Thymus (tissue), 14 donors: Measurements from ENCODE around the gene SPANXN2. TPM values are rescaled to one million over a fixed set of nuclear protein-coding genes. Genes with fewer than 3 reads are reported as not detected.
"Not testable (repeated sequence)": the region's sequence is repeated elsewhere in the genome, so short reads cannot be mapped to it uniquely, and the experiment has no call there.

Experiments used
- DNase-seq, 9 donors: peaks; one replicate each; pipeline ENCODE4 v3.0.0-alpha.2; 2013; ENCODE audit warnings: low spot score in 9 of 9, low read depth in 6 of 9, missing footprints in 1 of 9
- H3K27ac ChIP-seq, 2 donors: one replicate each; pipeline ENCODE4 v1.5.1; 2013; ENCODE audit warnings: control low read depth in 1 of 2, low read depth in 1 of 2, low read length in 1 of 2, mild to moderate bottlenecking in 1 of 2, moderate library complexity in 1 of 2
- H3K27me3 ChIP-seq, 2 donors: one replicate each; pipeline ENCODE4 v1.5.1; 2013; ENCODE audit warnings: low read length in 1 of 2; ENCODE audit not compliant: control insufficient read depth in 2 of 2, insufficient read depth in 1 of 2
- H3K36me3 ChIP-seq, 2 donors: one replicate each; pipeline ENCODE4 v1.5.1; 2013; ENCODE audit warnings: low read length in 1 of 2, mild to moderate bottlenecking in 1 of 2, moderate library complexity in 1 of 2; ENCODE audit not compliant: control insufficient read depth in 2 of 2, insufficient read depth in 2 of 2
- H3K4me1 ChIP-seq, 2 donors: one replicate each; pipeline ENCODE4 v1.5.1; 2013; ENCODE audit warnings: low read length in 2 of 2; ENCODE audit not compliant: control insufficient read depth in 2 of 2, insufficient read depth in 2 of 2
- H3K4me3 ChIP-seq, 2 donors: one replicate each; pipeline ENCODE4 v1.5.1; 2013; ENCODE audit warnings: low read length in 2 of 2, control low read depth in 1 of 2, mild to moderate bottlenecking in 1 of 2
- H3K9me3 ChIP-seq, 2 donors: one replicate each; pipeline ENCODE4 v1.5.1; 2013; ENCODE audit warnings: low read length in 1 of 2, mild to moderate bottlenecking in 1 of 2; ENCODE audit not compliant: control insufficient read depth in 2 of 2, insufficient read depth in 1 of 2
- WGBS: extraction: QIAGEN DNeasy Blood & Tissue Kit; methylation state at CpG from one replicate; pipeline ENCODE4 v1.1.7; 2013; 5-methylcytosine and 5-hydroxymethylcytosine counted together
- long read RNA-seq, 10 donors: transcript quantifications; one replicate each; lab custom pipeline, GENCODE V29; 2026
- polyA plus RNA-seq: library from polyadenylated mRNA; stranded (reverse); fragments of 200-250 nt; gene quantifications from one replicate; pipeline ENCODE4 v1.2.3, GENCODE V29; 2013
- total RNA-seq: library from RNA; stranded (reverse); fragments of 120-200 nt; gene quantifications from one replicate; pipeline ENCODE4 v1.2.4, GENCODE V29; 2013
- donor health status: healthy.

Gene SPANXN2
- total RNA-seq: not detected
- polyA plus RNA-seq: not detected
- long read RNA-seq, donor 1: 0 reads
- long read RNA-seq, donor 2: 0 reads
- long read RNA-seq, donor 3: 0 reads
- long read RNA-seq, donor 4: 0 reads
- long read RNA-seq, donor 5: 0 reads
- long read RNA-seq, donor 6: 0 reads
- long read RNA-seq, donor 7: 0 reads
- long read RNA-seq, donor 8: 0 reads
- long read RNA-seq, donor 9: 0 reads
- long read RNA-seq, donor 10: 0 reads

- H3K4me1 ChIP-seq, H3K4me3 ChIP-seq, H3K27ac ChIP-seq, H3K27me3 ChIP-seq, DNase-seq, H3K36me3 ChIP-seq, H3K9me3 ChIP-seq: not testable (repeated sequence)
- WGBS: 69% methylated on average over 2 of the region's 2 CpGs
Observed at GRCh38 chrX:143720652-143721051, at the start of gene SPANXN2. Gene SPANXN2 (minus strand): TSS chrX:143720752. CDS start chrX:143720668, 84 bp downstream.

GRCh38 chrX:143768976-143769375 is 48.4 kb upstream of the SPANXN2 start:
- Histone ChIP-seq H3K4me3 (no peak overlapping the region), H3K27ac (no peak overlapping the region), H3K4me1 (no peaks in the 10 kb centered on the region), H3K27me3 (no peaks in the 10 kb centered on the region), H3K36me3 (no peaks in the 10 kb centered on the region), H3K9me3 (peaks cover 0 to 8% of the 10 kb centered on the region in 2 donors)
- DNase-seq: no peak
- WGBS: 90% methylated on average over 3 of the region's 3 CpGs

- H3K27me3 ChIP-seq, DNase-seq, H3K36me3 ChIP-seq, H3K4me3 ChIP-seq, H3K27ac ChIP-seq, H3K4me1 ChIP-seq, H3K9me3 ChIP-seq: not testable (repeated sequence)
- 95% methylated on average over 10 of the region's 12 CpGs for WGBS
Observed at GRCh38 chrX:143767789-143768188, 47.2 kb upstream of the SPANXN2 start.

- H3K4me3 ChIP-seq: no peak overlapping the region
- no peaks in the 10 kb centered on the region for H3K27me3 ChIP-seq
- H3K9me3 ChIP-seq: peaks cover 1 to 20% of the 10 kb centered on the region in 2 donors
- 97% methylated on average over 7 of the region's 7 CpGs for WGBS
- H3K36me3 ChIP-seq: no peaks in the 10 kb centered on the region
- no peak overlapping the region for H3K27ac ChIP-seq
- no peak for DNase-seq
- H3K4me1 ChIP-seq: no peaks in the 10 kb centered on the region
Observed at GRCh38 chrX:143757887-143758286, 37.3 kb upstream of the SPANXN2 start.

- peaks cover 1 to 20% of the 10 kb centered on the region in 2 donors for H3K9me3 ChIP-seq
- no peaks in the 10 kb centered on the region for H3K27me3 ChIP-seq
- 96% methylated on average over 37 of the region's 37 CpGs for WGBS
- no peak overlapping the region for H3K27ac ChIP-seq
- no peak for DNase-seq
- no peak overlapping the region for H3K4me3 ChIP-seq
- H3K36me3 ChIP-seq: no peaks in the 10 kb centered on the region
- no peaks in the 10 kb centered on the region for H3K4me1 ChIP-seq
Observed at GRCh38 chrX:143757375-143757774, 36.8 kb upstream of the SPANXN2 start.

- Histone ChIP-seq H3K4me3 (no peak overlapping the region), H3K27ac (no peak overlapping the region), H3K36me3 (no peaks in the 10 kb centered on the region), H3K4me1 (no peaks in the 10 kb centered on the region), H3K9me3 (peaks cover 1 to 18% of the 10 kb centered on the region in 2 donors), H3K27me3 (no peaks in the 10 kb centered on the region)
- 61% methylated on average over 3 of the region's 3 CpGs for WGBS
- no peak for DNase-seq
Observed at GRCh38 chrX:143754183-143754582, 33.6 kb upstream of the SPANXN2 start.

GRCh38 chrX:143733866-143734265 is 13.3 kb upstream of the SPANXN2 start:
- H3K27me3 ChIP-seq: no peaks in the 10 kb centered on the region
- no peak overlapping the region for H3K27ac ChIP-seq
- H3K4me3 ChIP-seq: no peak overlapping the region
- DNase-seq: no peak
- no peaks in the 10 kb centered on the region for H3K4me1 ChIP-seq
- no peaks in the 10 kb centered on the region for H3K9me3 ChIP-seq
- no peaks in the 10 kb centered on the region for H3K36me3 ChIP-seq

GRCh38 chrX:143726296-143726695 is 5.7 kb upstream of the SPANXN2 start:
- WGBS: 97% methylated on average over 17 of the region's 17 CpGs
- Histone ChIP-seq H3K27me3 (no peaks in the 10 kb centered on the region), H3K4me3 (no peak overlapping the region), H3K4me1 (no peaks in the 10 kb centered on the region), H3K9me3 (peaks cover 0 to 7% of the 10 kb centered on the region in 2 donors), H3K27ac (no peak overlapping the region), H3K36me3 (no peaks in the 10 kb centered on the region)
- DNase-seq: no peak

GRCh38 chrX:143701460-143701859 is 19.1 kb downstream of the SPANXN2 start:
- H3K27ac ChIP-seq: no peak overlapping the region
- no peak for DNase-seq
- no peaks in the 10 kb centered on the region for H3K4me1 ChIP-seq
- no peaks in the 10 kb centered on the region for H3K27me3 ChIP-seq
- WGBS: 66% methylated on average over 4 of the region's 4 CpGs
- H3K9me3 ChIP-seq: peaks cover 0 to 14% of the 10 kb centered on the region in 2 donors
- no peaks in the 10 kb centered on the region for H3K36me3 ChIP-seq
- no peak overlapping the region for H3K4me3 ChIP-seq
